Muscle of back (tissue), 11 donors: Measurements from ENCODE around the gene EPDR1. TPM values are rescaled to one million over a fixed set of nuclear protein-coding genes. Genes with fewer than 3 reads are reported as not detected.
A peak's percentile ranks its signal among the peaks of the same experiment; 100 is the strongest.

ENCODE experiments used
- DNase-seq, 3 donors: peaks; one replicate each; pipeline versions ENCODE4 v3.0.0 to v3.0.0-alpha.2; 2013
- polyA plus RNA-seq, 10 donors: library from polyadenylated mRNA; unstranded; fragments of 120-200 nt; gene quantifications; one replicate each; pipeline ENCODE4 v1.2.1, GENCODE V29; 2013; ENCODE audit not compliant: insufficient read length in 10 of 10

The EPDR1 gene
- polyA plus RNA-seq, 10 donors, result 43.9 to 127 (median 100) TPM

DNA sequence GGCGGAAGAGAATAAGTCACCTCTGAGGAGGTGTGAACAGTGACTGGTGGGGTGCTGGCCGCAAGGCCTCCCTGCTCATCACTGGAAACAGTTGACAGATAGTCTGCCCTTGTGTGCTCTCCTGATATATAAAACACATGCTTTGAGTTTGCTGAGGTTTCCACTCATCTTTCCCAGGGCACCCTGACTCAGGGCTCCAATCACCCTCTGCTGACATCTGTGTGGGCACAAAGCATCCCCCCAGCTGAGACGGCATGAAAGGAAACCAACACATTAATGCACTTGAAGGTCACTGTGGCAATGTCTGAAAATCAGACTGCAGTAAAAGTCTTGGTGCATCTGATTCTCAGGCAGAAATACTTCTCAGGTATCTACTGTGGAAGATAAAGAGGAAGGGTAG, 49.8 kb downstream of the EPDR1 start:
- no peak for DNase-seq

- no peak for DNase-seq
These were observed 51.1 kb downstream of the EPDR1 start for GRCh38 chr7:37971491-37971890.

GRCh38 chr7:37973915-37974314, 53.5 kb downstream of the EPDR1 start:
- DNase-seq, result no peak

GRCh38 chr7:37974711-37975110, 54.3 kb downstream of the EPDR1 start:
- peak in 1 of 3 donors; percentile 36 for DNase-seq

- no peak for DNase-seq
These were observed 56.8 kb downstream of the EPDR1 start for GRCh38 chr7:37977243-37977642.

- no peak for DNase-seq
These were observed 61.2 kb downstream of the EPDR1 start for GRCh38 chr7:37981664-37982063.

DNA sequence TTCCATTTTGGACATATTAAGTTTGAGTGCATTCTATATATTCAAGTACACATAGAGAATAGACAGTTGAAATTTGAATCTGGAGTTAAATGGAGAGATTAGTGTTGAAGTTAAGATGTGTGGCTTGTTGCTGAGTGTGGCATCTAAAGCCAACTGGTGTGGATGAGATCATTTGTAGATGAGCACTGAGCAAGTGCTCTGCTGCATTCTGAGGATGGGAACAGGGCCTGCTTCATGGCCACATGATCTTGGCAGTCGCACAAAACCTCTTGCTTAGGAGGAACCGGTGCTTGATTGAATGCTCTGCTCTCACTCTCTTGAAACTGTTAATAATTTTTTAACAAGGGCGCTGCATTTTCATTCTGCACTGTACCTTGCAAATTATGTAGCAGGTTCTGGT, 62.0 kb downstream of the EPDR1 start:
- DNase-seq, result no peak

GRCh38 chr7:37984750-37985390, 64.4 kb downstream of the EPDR1 start:
- peak in 1 of 3 donors; percentile 44 for DNase-seq

DNA sequence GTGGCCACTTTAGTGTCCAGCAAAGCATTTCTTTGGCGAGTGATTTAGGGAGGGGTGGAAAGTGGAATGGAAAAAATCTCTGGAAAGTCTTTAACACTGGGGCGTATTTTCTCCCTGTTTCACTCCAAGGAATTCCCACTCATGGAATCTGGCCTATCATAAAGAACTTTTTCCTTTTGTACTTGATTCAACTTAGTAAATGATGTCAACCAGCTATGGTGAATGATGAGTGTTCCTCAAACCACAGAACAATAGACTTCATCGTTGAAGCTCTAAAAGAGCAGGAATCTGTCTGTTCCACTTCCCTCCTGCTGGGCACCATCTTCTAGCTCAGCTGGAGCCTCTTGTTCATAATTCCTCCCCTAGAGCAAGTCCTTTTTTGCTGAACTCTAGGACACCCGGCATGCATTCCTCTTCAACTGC, 66.5 kb downstream of the EPDR1 start:
- peak in 2 of 3 donors; percentile 34 to 38 for DNase-seq

GRCh38 chr7:37987732-37988131, 67.3 kb downstream of the EPDR1 start:
- DNase-seq, result no peak

DNA sequence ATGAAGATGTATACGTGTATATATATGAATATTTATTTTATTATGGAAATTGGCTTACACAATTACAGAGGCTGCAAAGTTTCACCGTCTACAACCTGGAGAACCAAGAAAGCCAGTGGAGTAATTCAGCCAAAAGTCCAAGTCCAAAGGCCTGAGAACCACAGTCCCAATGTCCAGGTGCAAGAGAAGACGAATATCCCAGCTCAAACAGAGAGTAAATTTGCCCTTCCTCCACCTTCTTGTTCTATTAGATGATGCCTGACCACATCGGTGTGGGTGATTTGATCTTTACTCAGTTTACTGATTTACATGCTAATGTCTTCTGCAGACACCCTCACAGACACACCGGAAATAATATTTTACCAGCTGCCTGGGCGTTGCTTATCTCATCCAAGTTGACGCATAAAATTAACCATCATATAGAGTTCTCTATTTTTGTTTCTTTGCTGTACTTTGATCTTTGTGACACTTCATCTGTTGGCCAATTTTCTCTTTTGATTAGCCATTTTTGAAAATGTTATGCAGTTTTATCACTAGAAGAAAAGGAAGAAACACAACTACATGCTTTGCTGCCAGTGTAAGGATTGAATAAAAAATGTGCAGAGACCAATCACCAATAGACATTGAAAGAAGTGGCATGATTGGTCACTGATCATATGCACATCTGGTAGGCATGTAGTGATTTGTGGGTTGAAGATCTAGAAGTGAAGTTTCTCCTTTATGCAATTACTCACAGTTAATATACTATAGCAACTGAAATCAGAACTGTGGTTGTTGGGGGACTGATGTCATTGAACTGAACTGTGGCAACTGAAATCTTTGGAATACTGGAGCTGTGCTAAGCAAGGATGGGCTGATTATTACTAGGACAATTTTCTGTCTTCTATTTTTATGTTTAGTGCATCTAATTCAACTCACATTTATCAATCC, 68.5 kb downstream of the EPDR1 start:
- DNase-seq, result no peak

GRCh38 chr7:37990337-37990736, 69.9 kb downstream of the EPDR1 start:
- DNase-seq, result no peak

- no peak for DNase-seq
These were observed 72.6 kb downstream of the EPDR1 start for GRCh38 chr7:37993060-37993501.

- DNase-seq, result no peak
These were observed 79.2 kb downstream of the EPDR1 start for GRCh38 chr7:37999673-38000072.

GRCh38 chr7:38000272-38000671, 79.8 kb downstream of the EPDR1 start:
- DNase-seq, result no peak

Other genes starting within 250 kb of the EPDR1 start
- 1 to 10 TPM in 1 of 10 donors, under 1 TPM in 6, not detected in 3; 0.14 to 1.4 (median 0.54) TPM for gene GPR141, start 236.9 kb upstream of the EPDR1 start, polyA plus RNA-seq
- gene NME8, start 72.0 kb upstream of the EPDR1 start, polyA plus RNA-seq, result under 1 TPM in 4 of 10 donors, not detected in 6; 0.31 to 0.50 (median 0.42) TPM
- gene SFRP4, start 3.8 kb upstream of the EPDR1 start, polyA plus RNA-seq, result 10 to 100 TPM in 9 of 10 donors, 1 to 10 TPM in 1; 9.9 to 79.4 (median 25.9) TPM